DND-41 (cell line): ENCODE measurements around the gene OXA1L.

Experiments
- ATAC-seq: fragments of 200-7000 bp; cut with Tn5 transposase; 3 replicates; pipeline ENCODE4 v1.9.1; 2021; ENCODE audit warnings: low read depth; ENCODE audit not compliant: insufficient read depth
- DNase-seq: peaks from one replicate; pipeline ENCODE4 v3.0.0-alpha.2; 2020
- H2AFZ ChIP-seq: 2 replicates; pipeline ENCODE4 v1.6.0; 2012; ENCODE audit warnings: low read depth, low read length
- H3K27ac ChIP-seq: 2 replicates; pipeline ENCODE4 v1.5.1; 2012; ENCODE audit warnings: low read length, inconsistent platforms
- H3K27me3 ChIP-seq: fragments of 200-600 bp; sonication (generic); 2 replicates; pipeline ENCODE4 v1.6.0; 2012; ENCODE audit warnings: low read length, mild to moderate bottlenecking, inconsistent platforms; ENCODE audit not compliant: insufficient read depth, poor library complexity
- H3K36me3 ChIP-seq: 2 replicates; pipeline ENCODE4 v1.5.1; 2012; ENCODE audit warnings: low read length, inconsistent platforms; ENCODE audit not compliant: insufficient read depth
- H3K4me1 ChIP-seq: 2 replicates; pipeline ENCODE4 v1.5.1; 2012; ENCODE audit warnings: mild to moderate bottlenecking, low read length; ENCODE audit not compliant: insufficient read depth
- H3K4me2 ChIP-seq: 2 replicates; pipeline ENCODE4 v1.6.0; 2012; ENCODE audit warnings: mild to moderate bottlenecking, moderate library complexity, low read length, inconsistent platforms; ENCODE audit not compliant: insufficient read depth
- H3K4me3 ChIP-seq, 2 experiments: fragments of 200-600 bp in 1 of 2; shearing (Covaris generic) in 1 of 2; 2 replicates each; pipeline ENCODE4 v1.5.1; 2012 to 2016; ENCODE audit warnings: inconsistent platforms in 2 of 2, low read length in 2 of 2, mild to moderate bottlenecking in 2 of 2, low read depth in 1 of 2, moderate library complexity in 1 of 2
- H3K79me2 ChIP-seq: 2 replicates; pipeline ENCODE4 v1.6.0; 2012; ENCODE audit warnings: low read length, inconsistent platforms; ENCODE audit not compliant: insufficient read depth
- H3K9ac ChIP-seq: 2 replicates; pipeline ENCODE4 v1.6.0; 2012; ENCODE audit warnings: low read depth, mild to moderate bottlenecking, inconsistent platforms, low read length, moderate library complexity
- H3K9me3 ChIP-seq: 2 replicates; pipeline ENCODE4 v1.5.1; 2012; ENCODE audit warnings: low read length, moderate library complexity, mild to moderate bottlenecking, inconsistent platforms; ENCODE audit not compliant: insufficient read depth, severe bottlenecking
- H4K20me1 ChIP-seq: 2 replicates; pipeline ENCODE4 v1.6.0; 2012; ENCODE audit warnings: low read length; ENCODE audit not compliant: insufficient read depth
- CTCF ChIP-seq: IDR thresholded peaks from 2 replicates; pipeline ENCODE4 v1.5.1; 2012; ENCODE audit warnings: borderline replicate concordance, low read length, moderate library complexity, mild to moderate bottlenecking; ENCODE audit not compliant: poor library complexity, severe bottlenecking; ENCODE audit errors: extremely low read depth
- EZH2 ChIP-seq: IDR thresholded peaks from 3 replicates; pipeline ENCODE4 v1.6.1; 2012; ENCODE audit warnings: borderline replicate concordance, low read depth, mild to moderate bottlenecking, moderate library complexity, low read length, inconsistent platforms; ENCODE audit not compliant: severe bottlenecking

OXA1L gene

DNA sequence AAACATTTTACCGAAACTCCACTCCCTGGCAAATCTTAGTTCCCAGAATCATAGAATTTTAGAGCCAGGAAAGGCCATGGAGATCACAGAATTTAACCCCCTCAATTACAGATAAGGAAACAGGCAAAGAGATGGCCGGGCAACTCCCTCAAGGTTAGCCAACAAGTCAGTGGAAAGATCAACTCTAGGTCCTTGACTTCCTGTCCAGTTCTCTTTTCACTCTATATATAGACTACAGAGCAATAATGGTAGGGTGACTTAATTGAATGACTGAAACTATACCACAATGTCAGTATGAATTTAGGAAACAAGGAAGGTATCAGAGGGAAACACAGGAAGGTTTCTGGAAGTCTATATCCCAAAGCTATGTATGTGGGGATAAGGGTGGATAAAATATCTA, 11.6 kb downstream of the OXA1L start:
- H3K9me3 ChIP-seq = no peaks in the 10 kb centered on the region
- TF ChIP-seq CTCF (no peak), EZH2 (no peak)
- ATAC-seq (no peak), DNase-seq (no peak)
- H4K20me1 ChIP-seq = no peaks in the 10 kb centered on the region
- H3K9ac ChIP-seq = no peak overlapping the region
- H3K27me3 ChIP-seq = no peaks in the 10 kb centered on the region
- no peak overlapping the region for H2AFZ ChIP-seq
- H3K4me3 ChIP-seq = no peak overlapping the region
- H3K79me2 ChIP-seq = no peaks in the 10 kb centered on the region
- H3K4me1 ChIP-seq = no peaks in the 10 kb centered on the region
- H3K36me3 ChIP-seq = peaks cover 12% of the 10 kb centered on the region; the same call in 1 of the 2 replicates
- H3K4me2 ChIP-seq = no peak overlapping the region
- no peak overlapping the region for H3K27ac ChIP-seq

GRCh38 chr14:22780105-22780679, 13.7 kb downstream of the OXA1L start:
- Histone ChIP-seq H2AFZ (no peak overlapping the region), H3K36me3 (no peaks in the 10 kb centered on the region), H3K4me2 (no peak overlapping the region), H3K27me3 (no peaks in the 10 kb centered on the region), H3K9me3 (no peaks in the 10 kb centered on the region), H3K4me1 (no peaks in the 10 kb centered on the region), H3K9ac (no peak overlapping the region), H4K20me1 (no peaks in the 10 kb centered on the region), H3K4me3 (no peak overlapping the region), H3K27ac (no peak overlapping the region), H3K79me2 (no peaks in the 10 kb centered on the region)
- no peak for DNase-seq
- no peak for ATAC-seq
- TF ChIP-seq EZH2 (no peak), CTCF (no peak)

DNA sequence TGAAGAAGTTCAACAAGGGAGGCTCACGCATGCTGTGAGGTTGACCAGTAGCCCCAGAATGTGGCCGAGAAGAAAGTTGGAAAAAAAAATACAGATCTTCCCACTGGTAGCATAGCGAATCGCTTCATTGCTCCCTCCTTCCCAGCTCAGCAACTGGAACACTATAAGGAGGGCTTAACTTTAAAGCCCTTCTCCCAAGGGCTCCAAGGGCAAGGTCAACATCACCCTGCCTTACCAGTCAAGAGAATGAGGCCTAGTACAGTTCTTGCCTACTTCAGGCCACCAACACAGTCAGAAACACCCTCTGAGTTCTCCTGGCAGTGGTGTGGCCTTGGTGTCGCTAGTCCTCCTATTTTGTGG, 14.4 kb downstream of the OXA1L start:
- Histone ChIP-seq H2AFZ (no peak overlapping the region), H3K27me3 (no peaks in the 10 kb centered on the region), H4K20me1 (no peaks in the 10 kb centered on the region), H3K4me1 (no peaks in the 10 kb centered on the region), H3K79me2 (no peaks in the 10 kb centered on the region), H3K4me2 (no peak overlapping the region), H3K9ac (no peak overlapping the region), H3K27ac (no peak overlapping the region), H3K4me3 (no peak overlapping the region), H3K36me3 (no peaks in the 10 kb centered on the region), H3K9me3 (no peaks in the 10 kb centered on the region)
- no peak for TF ChIP-seq EZH2
- TF ChIP-seq CTCF = no peak
- DNase-seq (no peak), ATAC-seq (no peak)
